ENCODE measurements around the gene NTPCR. TPM values are rescaled to one million over a fixed set of nuclear protein-coding genes. Genes with fewer than 3 reads are reported as not detected.

NTPCR gene
- polyA plus RNA-seq, 1 donor (not counting 4 experiments of a cell fraction or from before 2014, with no cell fraction given): 40.0 TPM

GRCh38 chr1:232952514-232953499 is 2.4 kb downstream of the NTPCR start:
- peak overlapping the region; percentile 80 for H3K4me2 ChIP-seq (ENCODE audit: control insufficient read depth, extremely low read depth, insufficient read depth, low read depth, low read length)
- no peaks in the 10 kb centered on the region for H4K20me1 ChIP-seq (ENCODE audit: control insufficient read depth, extremely low read depth, insufficient read depth, low read length)
- H3K9ac ChIP-seq (ENCODE audit: control insufficient read depth, extremely low read depth, insufficient read depth, low read length): no peak overlapping the region
- peaks cover 16% of the 10 kb centered on the region for H3K79me2 ChIP-seq (ENCODE audit: control insufficient read depth, insufficient read depth, low read length)
- H3K4me3 ChIP-seq (ENCODE audit: control insufficient read depth in 2 of 3, extremely low read depth in 1 of 3, insufficient read depth in 2 of 3, low read depth in 1 of 3, low read length in 3 of 3): no peak overlapping the region
- no peak overlapping the region for H3K27ac ChIP-seq (ENCODE audit: control insufficient read depth, insufficient read depth, low read length)
- H3K9me1 ChIP-seq (ENCODE audit: control insufficient read depth, extremely low read depth, insufficient read depth, low read length): no peaks in the 10 kb centered on the region
- H3K9me3 ChIP-seq (ENCODE audit: control insufficient read depth, low read depth, low read length): no peaks in the 10 kb centered on the region
- peaks cover 0 to 3% of the 10 kb centered on the region in 2 experiments for H3K36me3 ChIP-seq (ENCODE audit: control insufficient read depth in 2 of 2, extremely low read depth in 1 of 2, insufficient read depth in 2 of 2, low read length in 2 of 2)
- dilution Hi-C loops (cut with MboI; ENCODE audit: extremely low pct_ligation_motif_present, low sequenced_read_pairs): no loop called here
- DNase-seq (ENCODE audit: low read depth, low spot score) (peak; percentile 58), FAIRE-seq (peak; percentile 89)
- H2AFZ ChIP-seq (ENCODE audit: control insufficient read depth, low read length): no peak overlapping the region
- TF ChIP-seq EZH2 (IDR thresholded peaks at IDR 0.05; ENCODE audit: low read length) (no peak), CTCF (optimal IDR thresholded peaks at IDR 0.05 in 1 of 3, IDR thresholded peaks at IDR 0.05 in 1 of 3, conservative IDR thresholded peaks at IDR 0.05 in 1 of 3; ENCODE audit: extremely low read depth in 1 of 3, insufficient read depth in 2 of 3, low read length in 3 of 3) (peak; percentile 86 to 98 (median 91))
- H3K27me3 ChIP-seq (ENCODE audit: control insufficient read depth, extremely low read depth, insufficient read depth, low read length): no peaks in the 10 kb centered on the region
- H3K4me1 ChIP-seq (ENCODE audit: control insufficient read depth, extremely low read depth, insufficient read depth, low read length): peaks cover 23% of the 10 kb centered on the region

- no peaks in the 10 kb centered on the region for H3K9me1 ChIP-seq (ENCODE audit: control insufficient read depth, extremely low read depth, insufficient read depth, low read length)
- no peak for TF ChIP-seq CTCF (optimal IDR thresholded peaks at IDR 0.05 in 1 of 3, IDR thresholded peaks at IDR 0.05 in 1 of 3, conservative IDR thresholded peaks at IDR 0.05 in 1 of 3; ENCODE audit: extremely low read depth in 1 of 3, insufficient read depth in 2 of 3, low read length in 3 of 3)
- TF ChIP-seq EZH2 (IDR thresholded peaks at IDR 0.05; ENCODE audit: low read length): no peak
- H3K36me3 ChIP-seq (ENCODE audit: control insufficient read depth in 2 of 2, extremely low read depth in 1 of 2, insufficient read depth in 2 of 2, low read length in 2 of 2): peaks cover 8 to 17% of the 10 kb centered on the region in 2 experiments
- no peak overlapping the region for H3K9ac ChIP-seq (ENCODE audit: control insufficient read depth, extremely low read depth, insufficient read depth, low read length)
- H3K4me2 ChIP-seq (ENCODE audit: control insufficient read depth, extremely low read depth, insufficient read depth, low read depth, low read length): no peak overlapping the region
- FAIRE-seq (no peak), DNase-seq (ENCODE audit: low read depth, low spot score) (no peak)
- no peaks in the 10 kb centered on the region for H4K20me1 ChIP-seq (ENCODE audit: control insufficient read depth, extremely low read depth, insufficient read depth, low read length)
- no peaks in the 10 kb centered on the region for H3K27me3 ChIP-seq (ENCODE audit: control insufficient read depth, extremely low read depth, insufficient read depth, low read length)
- peaks cover 16% of the 10 kb centered on the region for H3K79me2 ChIP-seq (ENCODE audit: control insufficient read depth, insufficient read depth, low read length)
- no peak overlapping the region for H3K4me3 ChIP-seq (ENCODE audit: control insufficient read depth in 2 of 3, extremely low read depth in 1 of 3, insufficient read depth in 2 of 3, low read depth in 1 of 3, low read length in 3 of 3)
- H3K27ac ChIP-seq (ENCODE audit: control insufficient read depth, insufficient read depth, low read length): no peak overlapping the region
- peaks cover 18% of the 10 kb centered on the region for H3K4me1 ChIP-seq (ENCODE audit: control insufficient read depth, extremely low read depth, insufficient read depth, low read length)
- H2AFZ ChIP-seq (ENCODE audit: control insufficient read depth, low read length): no peak overlapping the region
- dilution Hi-C loops (cut with MboI; ENCODE audit: extremely low pct_ligation_motif_present, low sequenced_read_pairs): no loop called here
- peaks cover 1% of the 10 kb centered on the region for H3K9me3 ChIP-seq (ENCODE audit: control insufficient read depth, low read depth, low read length)
Measured at GRCh38 chr1:232954594-232955365, 4.4 kb downstream of the NTPCR start.
